GM18517 (cell line): Measurements from ENCODE around the gene NXPH1.

Source experiments
- ATAC-seq: cut with Tn5 transposase; IDR thresholded peaks from one replicate; pipeline ENCODE4 v1.9.1; 2021; ENCODE audit warnings: mild to moderate bottlenecking, moderate library complexity; ENCODE audit not compliant: unreplicated experiment

Gene NXPH1

DNA sequence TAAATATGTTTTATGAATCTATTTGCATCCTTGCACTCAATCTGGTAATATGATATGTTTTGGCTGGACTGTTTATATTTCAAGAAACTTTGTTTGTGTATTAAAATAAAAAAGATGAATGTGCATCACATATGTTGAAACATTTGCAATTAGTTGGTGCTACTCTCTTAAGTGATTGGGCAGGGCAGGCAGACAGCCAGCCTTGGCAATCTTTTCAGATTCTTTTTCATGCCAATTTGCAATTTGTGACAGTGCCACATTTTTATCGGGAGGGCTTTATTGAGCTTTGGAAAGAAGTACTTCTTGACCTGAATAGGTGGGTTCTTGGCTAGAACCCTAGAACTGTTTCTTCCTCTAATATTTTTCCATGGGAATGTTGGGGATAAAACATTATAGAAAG, 152.2 kb downstream of the NXPH1 start:
- no peak for ATAC-seq

DNA sequence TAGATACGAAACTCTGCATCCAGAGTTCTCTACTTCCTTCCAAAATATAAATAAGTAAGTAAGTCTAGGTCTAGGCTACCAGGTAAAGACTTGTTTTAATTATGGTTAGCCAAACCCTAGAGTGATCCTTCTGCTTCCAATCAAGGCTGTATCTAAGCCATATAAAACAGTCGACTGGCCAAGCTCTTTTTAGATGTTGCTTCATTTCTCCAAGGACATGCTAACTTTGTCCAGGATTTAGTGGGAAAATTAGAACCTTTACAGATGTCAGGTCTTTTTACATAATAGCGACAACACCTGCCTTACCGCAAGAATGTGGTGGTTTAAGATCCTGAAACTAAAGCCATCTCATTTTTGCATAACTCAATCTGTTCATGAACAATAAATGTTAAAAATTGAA, 156.8 kb downstream of the NXPH1 start:
- ATAC-seq = no peak

DNA sequence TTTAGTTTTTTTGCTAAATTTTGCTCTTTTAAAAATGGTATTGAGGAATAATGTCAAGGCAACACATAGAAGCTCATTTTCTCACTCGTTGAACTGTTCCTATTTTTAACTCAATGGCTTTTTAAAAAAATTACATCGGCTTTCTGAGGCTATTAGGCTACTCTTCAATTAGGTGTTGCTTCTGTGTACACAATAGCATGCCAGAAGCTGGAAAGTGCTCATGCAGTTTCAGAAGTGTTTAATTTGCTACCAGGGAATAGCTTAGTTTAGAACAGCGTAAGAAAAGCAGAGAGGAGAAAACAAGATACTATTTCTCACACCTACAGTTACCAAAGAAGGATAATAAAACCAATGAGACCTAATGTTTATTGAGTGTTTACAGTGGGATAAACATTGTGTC, 157.4 kb downstream of the NXPH1 start:
- ATAC-seq = no peak

DNA sequence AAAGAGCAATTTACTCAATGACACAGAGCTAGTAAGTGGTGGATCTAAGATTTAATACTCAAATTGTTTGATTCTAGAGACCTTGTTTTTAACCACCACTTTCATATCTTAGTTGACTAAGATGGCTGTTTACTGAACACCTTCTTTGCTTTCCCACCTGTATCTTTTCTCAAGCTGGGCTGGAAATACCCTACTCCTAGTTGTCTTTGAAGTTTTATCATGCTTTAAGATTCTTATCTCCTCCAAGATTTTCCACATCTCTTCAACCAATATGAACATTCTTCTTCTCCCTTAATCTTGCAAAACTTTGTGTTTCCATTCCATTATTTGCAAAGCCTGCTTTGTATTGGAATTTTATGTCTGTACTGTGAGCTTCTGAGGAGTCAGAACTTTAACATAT, 157.9 kb downstream of the NXPH1 start:
- ATAC-seq = no peak

DNA sequence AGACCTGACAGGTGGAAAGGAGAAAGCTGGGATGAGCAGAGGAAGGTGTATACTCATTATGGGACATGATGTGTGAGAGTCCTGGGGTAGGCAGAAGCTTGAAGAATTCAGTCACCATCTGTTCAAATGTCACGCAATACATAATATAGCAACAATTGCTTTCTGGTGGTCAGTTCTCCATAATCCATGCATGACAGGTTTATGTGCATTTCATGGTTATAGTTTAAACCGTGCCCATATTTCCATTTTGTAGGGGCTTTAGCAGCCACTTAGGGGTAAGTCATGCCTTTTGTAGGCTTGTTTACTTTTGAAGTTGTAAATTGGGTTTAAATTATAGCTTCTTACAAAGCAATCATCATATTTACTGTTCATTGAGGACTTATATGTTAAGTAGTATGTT, 158.8 kb downstream of the NXPH1 start:
- no peak for ATAC-seq

DNA sequence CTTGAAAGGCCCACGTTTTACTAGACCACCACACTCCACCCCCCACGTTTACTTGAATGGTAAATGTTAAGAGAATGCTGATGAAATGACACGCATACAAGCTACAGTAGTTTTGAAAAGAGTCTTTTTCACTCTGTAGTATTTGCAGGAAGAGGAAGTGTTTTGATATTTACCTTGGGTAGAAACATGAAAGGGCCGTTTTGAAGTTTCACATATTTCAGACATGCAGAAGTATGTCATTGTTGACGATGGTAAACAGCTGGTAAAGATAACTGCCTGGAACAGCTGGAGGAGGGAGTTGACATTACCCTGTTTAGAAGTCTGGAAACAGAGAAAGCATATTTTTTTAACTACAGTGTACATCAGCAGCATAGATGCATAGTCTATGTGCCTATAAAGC, 160.7 kb downstream of the NXPH1 start:
- ATAC-seq = no peak

DNA sequence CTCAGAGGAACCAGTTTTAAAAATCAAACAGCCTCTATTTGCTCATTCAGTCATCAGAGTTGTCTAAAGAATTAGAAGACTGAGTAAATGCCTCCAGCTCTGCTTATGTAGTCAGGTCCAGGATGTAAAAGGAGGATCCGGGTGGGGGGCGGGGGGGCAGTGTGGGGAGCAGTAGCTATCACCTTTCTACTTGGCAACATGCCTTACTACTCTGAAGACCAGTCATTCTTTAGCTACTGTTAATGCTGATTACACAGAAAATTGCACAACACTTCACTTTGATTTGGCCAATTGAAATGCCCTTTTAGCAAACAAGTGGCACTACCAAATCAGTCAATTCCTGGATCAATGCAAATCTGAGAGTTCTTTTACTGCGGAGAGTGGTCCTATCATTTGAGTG, 164.2 kb downstream of the NXPH1 start:
- no peak for ATAC-seq

DNA sequence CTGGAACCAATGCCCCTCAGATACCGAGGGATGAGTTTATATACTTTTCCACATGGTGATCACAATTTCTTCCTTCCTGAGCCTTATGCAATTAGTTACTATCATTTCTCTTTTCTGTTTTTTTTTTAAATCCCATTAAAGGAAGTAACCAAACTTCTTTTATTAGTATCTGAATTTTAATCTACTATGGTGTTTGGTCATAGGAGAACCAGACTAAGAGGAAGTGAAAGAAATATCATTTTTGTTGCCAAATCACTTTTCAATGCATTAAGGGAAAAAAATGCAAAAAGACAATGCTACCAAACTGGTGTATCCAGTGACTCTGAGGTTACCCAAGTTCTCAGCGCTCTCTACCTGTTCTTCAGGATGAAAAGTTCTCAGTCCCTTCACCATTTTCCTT, 167.7 kb downstream of the NXPH1 start:
- no peak for ATAC-seq

DNA sequence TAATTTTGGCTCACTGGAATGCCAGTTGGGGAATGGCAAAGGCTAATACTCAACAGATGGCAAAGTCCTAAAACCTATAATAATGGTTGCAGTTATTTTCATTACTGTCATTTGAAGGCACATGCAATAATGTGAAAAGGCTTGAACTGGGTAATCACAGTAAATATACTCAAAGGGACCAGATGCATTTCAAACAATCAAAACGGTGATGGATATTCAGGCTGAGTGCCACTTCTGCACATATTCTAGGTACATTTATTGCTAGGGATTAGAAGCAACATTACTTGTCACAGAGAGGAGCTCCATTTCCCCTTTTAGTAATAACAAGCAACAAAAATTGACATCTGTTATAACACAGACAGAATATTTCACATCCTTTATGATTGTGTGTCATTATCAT, 171.8 kb downstream of the NXPH1 start:
- no peak for ATAC-seq

DNA sequence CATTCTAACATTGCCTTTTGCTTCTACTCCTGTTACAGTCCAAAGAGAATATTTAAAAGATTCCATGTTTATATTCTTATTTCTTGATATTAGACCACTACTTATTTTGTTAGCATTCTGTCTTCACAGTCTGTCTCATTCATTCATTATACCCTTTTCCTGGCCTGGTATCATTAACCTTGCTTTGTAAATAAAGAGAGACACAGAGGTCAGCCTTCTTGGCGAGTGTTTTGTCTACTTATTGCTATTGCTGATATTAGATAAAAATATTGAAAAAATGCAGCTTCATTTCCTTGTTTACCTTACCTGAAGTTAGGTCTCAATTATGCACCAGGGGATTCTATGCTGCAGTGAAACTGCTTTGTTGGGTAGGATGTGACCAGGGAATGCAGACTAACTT, 179.2 kb downstream of the NXPH1 start:
- ATAC-seq = no peak

DNA sequence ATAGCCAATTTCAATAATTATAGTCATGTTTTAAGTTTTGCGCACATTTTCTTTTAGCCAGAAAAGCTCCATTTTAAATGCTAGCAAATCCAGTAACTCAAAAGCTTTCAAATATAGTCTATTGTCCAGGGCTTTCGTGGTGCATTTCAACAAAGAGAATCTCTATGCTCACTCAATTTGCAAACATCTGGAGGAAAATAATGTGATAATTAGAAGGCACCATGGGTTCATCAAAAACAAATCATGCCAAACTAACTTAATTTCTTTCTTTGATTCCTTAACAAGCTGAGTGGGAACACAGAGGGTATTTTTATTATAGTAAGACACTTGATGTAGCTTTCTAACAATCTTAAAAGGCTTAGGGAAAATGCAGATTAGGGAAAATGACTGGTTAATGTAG, 179.8 kb downstream of the NXPH1 start:
- ATAC-seq = no peak

DNA sequence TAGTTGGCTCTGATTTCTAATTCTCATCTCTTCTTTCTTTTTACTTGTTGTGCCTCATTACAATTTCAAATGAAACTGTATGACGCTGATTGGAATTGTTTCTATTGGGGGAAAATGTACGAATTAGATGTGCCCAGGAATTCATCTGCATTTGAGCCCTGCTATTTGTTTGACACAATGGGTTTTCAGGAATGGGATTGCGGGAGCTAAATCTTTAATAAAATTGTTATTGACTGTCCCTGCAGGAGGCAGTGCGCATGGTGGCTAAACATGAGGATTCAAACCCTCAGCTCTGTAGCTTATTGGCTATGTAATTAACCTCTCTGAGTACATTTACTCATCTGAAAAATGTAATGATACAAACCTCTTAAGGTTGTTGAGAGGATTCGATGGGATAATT, 181.6 kb downstream of the NXPH1 start:
- no peak for ATAC-seq

DNA sequence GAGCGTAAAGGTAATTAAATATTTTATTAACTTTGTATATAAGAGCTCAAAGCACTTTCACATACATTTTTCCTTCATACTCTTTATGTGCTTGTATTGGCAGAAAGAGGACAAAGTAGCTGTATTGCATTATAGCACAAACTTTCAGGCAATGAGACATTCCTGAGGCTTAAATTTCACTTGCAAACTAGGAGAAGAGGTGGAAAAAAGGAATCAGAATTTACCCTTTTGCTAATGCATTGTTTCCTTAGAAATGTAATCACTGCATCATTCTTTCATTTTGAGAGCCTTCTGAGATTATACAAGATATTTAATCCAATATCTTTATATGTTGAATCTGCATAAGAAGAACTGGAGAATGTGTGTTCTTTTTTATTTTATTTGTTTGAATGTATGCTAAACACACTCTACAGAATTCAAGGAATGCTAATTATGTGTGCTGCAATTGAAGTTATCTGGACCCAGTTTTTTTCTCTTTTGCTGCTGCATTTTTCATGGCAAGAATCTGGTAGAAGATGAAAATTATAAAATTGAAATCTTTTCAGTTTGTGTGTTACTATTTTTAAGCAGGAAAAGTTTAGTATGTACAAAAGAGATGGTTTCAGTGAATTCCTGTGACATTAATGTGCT, 185.1 kb downstream of the NXPH1 start:
- ATAC-seq = no peak

DNA sequence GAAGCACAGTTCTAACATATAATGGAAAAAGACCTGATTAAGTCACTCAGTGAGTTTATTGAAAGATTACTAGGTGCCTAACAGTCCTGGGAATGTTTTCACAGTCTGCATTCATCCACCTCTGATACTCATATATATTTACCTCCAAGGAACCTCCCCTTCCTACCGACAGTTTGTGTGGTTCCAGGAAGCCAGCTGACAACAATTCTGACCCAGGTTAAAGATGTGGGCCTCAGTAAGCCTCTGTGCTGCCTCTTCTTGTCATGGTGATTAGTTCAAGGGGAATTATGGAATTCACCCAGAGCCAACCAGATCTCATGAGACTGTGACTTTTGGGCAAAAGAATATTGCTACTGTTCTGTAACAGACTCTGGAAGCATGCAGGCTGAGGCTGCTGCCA, 186.8 kb downstream of the NXPH1 start:
- no peak for ATAC-seq

DNA sequence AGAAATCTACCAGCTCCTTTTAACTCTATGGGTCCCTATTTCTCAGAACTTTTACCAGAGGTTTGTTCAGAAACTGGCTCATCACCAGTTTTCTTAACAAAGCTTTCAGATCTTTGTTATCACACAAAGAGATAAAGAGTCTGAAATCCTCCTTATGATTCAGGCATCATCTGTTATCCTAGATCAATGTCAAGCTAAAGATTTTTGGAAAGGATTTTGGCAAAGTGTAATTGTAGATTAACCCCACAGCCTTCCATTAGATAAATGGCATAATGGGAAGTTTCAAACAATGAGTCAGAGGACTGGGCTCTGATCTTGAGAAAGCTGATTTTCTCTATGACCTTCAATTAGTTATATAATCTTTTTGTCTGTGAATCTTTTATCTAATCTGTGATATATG, 192.2 kb downstream of the NXPH1 start:
- no peak for ATAC-seq

DNA sequence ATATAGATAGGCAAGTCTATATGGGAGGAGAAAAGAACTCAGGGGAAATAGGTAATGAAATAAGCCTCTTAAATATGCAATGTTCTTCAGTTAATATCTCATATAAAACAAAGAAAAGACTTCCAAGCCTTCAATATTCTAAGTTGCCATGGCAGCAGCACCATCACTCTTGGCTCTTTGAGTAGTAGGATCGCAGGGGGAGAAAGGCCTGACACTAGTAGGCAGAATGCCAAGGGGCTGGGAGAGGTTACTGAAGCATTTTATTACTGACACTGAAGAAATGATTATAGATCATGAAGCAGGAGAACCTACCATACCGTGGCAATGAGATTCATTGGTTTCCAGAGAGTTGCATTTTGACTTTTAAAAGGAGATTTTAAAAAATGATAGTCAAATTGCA, 193.9 kb downstream of the NXPH1 start:
- no peak for ATAC-seq

DNA sequence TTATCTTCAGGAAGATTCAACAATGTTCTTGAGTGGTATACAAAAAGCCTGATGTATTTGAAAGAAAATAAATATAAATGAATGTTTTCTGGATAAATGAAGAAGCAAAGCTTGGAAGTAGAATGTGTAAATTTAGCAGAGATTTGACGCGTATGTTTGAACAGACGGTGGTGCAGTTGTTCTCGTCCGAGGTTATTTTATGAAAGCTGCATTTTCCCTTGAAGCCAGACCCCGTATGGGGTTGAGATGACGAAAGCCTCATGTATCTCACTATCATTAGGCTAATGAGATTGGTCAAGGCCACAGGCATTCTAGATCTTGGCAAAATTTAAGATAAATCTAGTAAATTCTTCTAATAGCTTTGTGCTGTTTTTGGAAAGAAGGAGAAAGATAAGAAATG, 195.2 kb downstream of the NXPH1 start:
- ATAC-seq = no peak

DNA sequence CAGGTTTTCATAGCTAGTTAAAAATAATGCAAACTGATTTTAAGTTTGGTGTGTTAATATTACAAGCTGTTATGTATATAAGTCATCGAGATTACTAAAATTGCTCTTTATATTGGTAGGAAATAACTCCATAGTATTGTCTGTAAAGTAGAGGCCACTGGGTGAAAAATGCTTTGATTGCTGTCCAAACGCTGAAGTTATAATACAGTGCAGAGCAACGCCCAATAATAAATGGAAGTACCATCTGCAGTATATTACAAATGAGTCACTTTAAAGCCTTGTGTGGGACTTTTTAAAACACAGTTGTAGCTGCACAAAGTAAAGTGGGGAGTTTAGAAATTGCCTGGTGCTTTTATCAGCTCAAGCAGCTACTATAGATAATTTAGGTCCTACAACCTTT, 196.1 kb downstream of the NXPH1 start:
- no peak for ATAC-seq

DNA sequence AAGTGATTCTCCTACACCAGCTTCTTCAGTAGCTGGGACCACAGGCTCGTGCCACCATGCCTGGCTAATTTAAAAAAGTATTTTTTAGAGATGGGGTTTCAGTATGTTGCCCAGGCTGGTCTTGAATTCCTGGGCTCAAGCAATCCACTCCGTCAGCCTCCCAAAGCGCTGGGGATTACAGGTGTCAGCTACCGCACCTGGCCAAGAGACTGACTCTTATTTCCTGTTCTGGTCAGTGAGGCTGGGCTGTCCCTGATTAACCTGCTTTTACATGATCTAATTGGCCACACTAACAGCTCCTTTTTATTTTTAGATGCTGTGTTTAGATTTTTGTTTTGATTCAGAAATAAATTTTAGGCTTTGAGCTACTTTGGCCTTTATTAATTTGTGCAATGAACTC, 203.9 kb downstream of the NXPH1 start:
- no peak for ATAC-seq

DNA sequence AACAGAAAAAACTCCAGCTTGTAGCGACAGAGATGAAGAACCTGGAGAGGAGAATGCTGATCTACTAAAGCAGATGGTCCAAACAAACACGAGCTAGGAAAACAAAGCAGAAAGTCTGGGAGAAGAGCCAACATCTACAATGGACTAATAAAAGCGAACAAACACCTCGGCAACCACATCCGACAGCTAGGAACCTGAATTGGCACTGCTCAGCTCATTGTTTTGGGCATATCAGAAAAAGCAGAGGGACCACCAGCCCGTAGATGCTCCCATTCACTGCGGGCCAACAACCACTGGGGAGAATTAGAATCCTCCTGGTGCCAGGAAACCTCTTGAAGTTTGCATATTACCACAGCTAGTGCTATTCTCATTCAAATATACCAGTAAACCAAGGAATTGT, 204.7 kb downstream of the NXPH1 start:
- no peak for ATAC-seq

DNA sequence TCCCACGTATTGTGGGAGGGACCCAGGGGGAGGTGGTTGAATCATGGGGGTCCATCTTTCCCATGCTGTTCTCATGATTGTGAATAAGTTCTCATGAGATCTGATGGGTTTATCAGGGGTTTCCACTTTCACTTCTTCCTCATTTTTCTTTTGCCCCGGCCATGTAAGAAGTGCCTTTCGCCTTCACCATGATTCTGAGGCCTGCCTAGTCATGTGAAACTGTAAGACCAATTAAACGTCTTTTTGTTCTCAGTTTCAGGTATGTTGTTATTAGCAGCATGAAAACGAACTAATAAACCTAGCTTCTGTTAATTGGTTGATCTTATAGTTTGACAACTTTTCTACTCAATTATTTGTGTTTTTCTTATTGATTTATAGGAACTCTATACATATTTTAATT, 206.3 kb downstream of the NXPH1 start:
- ATAC-seq = no peak

DNA sequence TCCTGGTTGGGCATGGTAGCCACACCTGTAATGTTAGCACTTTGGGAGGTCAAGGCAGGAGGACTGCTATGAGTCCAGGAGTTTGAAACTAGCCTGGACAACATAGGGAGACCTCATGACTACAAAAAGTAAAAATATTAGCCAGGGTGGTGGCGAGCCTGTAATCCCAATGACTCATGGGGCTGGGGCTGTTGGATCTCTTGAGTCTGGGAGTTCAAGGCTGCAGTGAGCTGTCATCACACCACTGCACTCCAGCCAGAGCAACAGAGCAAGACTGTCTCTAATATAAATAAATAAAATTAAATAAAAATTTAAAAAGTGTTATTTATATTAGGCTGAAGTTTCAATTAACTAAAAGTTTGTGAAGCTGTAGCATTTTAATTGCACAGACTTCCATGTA, 207.3 kb downstream of the NXPH1 start:
- no peak for ATAC-seq

DNA sequence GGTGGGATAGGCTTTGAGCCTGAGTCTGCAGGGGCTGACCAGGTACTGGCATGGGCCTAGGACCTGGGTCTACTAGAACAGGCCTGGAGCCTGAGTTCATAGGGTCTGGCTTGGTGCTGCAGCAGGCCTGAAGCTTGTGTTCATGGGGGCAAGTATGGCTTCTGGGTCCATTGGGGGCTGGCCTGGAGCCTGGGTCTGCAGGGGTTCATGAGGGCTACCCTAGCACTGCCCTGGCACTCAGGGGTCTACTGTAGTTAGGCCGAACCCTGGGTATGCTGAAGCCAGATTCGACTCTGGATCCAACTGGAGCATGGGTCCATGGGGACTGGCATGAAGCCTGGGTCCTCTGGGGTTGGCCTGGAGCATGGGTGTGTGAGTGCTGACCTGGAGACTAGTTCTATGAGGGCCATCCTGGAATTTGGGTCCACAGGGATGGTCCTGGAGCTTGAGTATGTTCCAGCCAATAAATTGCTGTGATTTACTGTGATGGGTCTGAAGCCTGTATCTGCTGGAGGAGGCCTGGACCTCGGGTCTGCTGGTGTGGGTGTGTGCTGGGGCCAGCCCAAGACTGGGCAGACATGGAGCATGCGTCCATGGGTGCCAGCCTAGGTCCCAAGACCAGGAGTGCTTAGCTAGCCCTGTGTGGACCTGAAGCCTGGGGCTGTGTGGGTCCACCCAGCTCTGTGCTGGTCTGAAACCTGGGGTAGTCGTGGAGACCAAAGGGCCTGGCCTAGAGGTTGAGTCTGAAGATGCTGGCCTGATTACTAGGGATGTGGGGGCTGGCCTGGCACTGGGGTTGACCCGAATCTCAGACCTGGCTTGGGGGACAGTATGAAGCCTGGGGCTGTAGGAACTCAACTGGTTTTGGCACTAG, 235.5 kb downstream of the NXPH1 start:
- no peak for ATAC-seq
